Measurements from ENCODE around the gene ADCYAP1R1. TPM values are rescaled to one million over a fixed set of nuclear protein-coding genes. Genes with fewer than 3 reads are reported as not detected.

The ADCYAP1R1 gene
- total RNA-seq, 3 donors from 2014 or later (not counting 1 experiment from before 2014, with no cell fraction given): not detected

DNA sequence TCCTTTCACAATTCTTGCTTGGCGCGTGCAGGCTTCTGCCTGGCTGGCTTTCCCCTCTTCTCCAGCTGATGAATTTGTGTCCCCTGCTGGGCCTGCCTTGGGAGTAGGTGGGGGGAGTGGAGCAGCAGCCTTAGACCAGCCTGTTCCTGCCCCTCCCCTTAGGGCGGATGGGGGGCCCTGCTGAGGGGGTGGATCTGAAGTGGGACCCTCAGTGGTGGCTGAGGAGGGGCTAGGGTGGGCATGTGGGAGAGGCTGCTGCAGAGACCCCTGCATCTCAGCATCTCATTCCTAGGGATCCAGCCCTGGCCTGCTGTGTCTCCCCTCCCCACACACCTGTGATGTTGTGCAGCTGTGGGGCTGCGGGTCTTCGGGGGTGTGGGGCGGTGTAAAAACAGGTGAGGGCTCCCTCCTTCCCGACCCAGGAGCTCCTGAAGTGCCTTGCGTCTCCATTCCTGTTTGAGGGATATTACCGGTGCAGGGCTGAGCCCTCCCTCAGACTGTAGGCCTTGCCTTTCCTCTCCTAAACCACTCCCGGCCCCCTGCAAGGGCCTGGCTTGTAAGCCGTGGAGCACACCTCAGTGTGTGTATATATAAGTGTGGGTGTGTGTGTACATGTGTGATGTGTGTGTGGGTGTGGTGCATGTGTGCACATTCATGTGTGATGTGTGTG, 24.7 kb downstream of the ADCYAP1R1 start:
- Histone ChIP-seq H3K27ac (ENCODE audit: low read length) (no peak overlapping the region), H3K9me3 (ENCODE audit: control insufficient read depth, insufficient read depth, low read length) (no peaks in the 10 kb centered on the region), H3K36me3 (ENCODE audit: control insufficient read depth, insufficient read depth, low read length) (no peaks in the 10 kb centered on the region), H3K27me3 (ENCODE audit: control insufficient read depth, insufficient read depth, low read length) (no peaks in the 10 kb centered on the region), H3K4me1 (ENCODE audit: control insufficient read depth, insufficient read depth, low read length) (no peaks in the 10 kb centered on the region), H3K4me3 (ENCODE audit: low read length) (no peak overlapping the region)
- ATAC-seq (peak in 1 of 3 donors; percentile 2), DNase-seq (no peak)
- TF ChIP-seq CTCF (IDR thresholded peaks at IDR 0.05): no peak
- intact Hi-C loops (cut with micrococcal nuclease): no loop called here
- Mint-ChIP-seq H3K4me3 (no peak overlapping the region), H3K27ac (no peak overlapping the region), H3K27me3 (ENCODE audit: low read depth in 2 of 2) (peaks cover 6 to 8% of the 10 kb centered on the region in 2 donors), H3K9me3 (no peaks in the 10 kb centered on the region), H3K4me1 (no peaks in the 10 kb centered on the region), H3K36me3 (no peaks in the 10 kb centered on the region)
- 95% methylated on average over 11 of the region's 11 CpGs for WGBS (ENCODE audit: insufficient coverage)

DNA sequence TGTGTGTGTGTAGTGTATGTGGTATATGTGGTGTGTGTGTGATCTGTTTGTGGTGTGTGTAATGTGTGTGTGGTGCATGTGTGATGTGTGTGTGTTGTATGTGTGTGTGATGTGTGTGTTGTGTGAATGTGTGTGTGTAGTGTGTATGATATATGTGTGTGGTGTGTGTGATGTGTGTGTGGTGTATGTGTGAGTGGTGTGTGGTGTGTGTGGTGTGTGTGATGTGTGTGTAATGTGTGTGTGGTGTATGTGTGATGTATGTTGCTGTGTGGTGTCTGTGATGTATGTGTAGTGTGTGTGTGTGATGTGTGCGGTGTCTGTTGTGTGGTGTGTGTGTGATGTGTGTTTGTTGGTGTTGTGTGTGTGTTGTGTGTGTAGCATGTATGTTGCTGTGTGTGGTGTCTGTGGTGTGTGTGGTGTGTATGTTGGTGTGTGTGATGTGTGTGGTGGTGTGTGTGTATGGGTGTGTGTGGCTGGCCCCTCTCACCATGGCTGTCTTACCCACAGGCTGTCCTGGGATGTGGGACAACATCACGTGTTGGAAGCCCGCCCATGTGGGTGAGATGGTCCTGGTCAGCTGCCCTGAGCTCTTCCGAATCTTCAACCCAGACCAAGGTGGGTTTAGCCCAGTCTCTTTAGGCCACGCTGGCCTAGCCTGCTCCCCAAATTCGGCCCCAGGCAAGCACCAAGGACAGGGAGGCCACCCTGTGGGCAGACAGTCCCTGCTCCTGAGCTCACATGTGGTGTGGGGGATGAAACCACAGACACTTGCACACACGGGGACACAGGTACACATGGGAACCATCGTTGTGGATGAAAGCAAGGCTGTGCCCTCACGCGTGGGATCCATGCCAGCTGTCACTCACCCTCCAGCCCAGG, 25.6 kb downstream of the ADCYAP1R1 start:
- no peaks in the 10 kb centered on the region for H3K9me3 Mint-ChIP-seq
- no peaks in the 10 kb centered on the region for H3K36me3 Mint-ChIP-seq
- Histone ChIP-seq H3K4me3 (ENCODE audit: low read length) (no peak overlapping the region), H3K27me3 (ENCODE audit: control insufficient read depth, insufficient read depth, low read length) (no peaks in the 10 kb centered on the region), H3K36me3 (ENCODE audit: control insufficient read depth, insufficient read depth, low read length) (no peaks in the 10 kb centered on the region), H3K27ac (ENCODE audit: low read length) (no peak overlapping the region), H3K9me3 (ENCODE audit: control insufficient read depth, insufficient read depth, low read length) (no peaks in the 10 kb centered on the region), H3K4me1 (ENCODE audit: control insufficient read depth, insufficient read depth, low read length) (no peaks in the 10 kb centered on the region)
- H3K4me3 Mint-ChIP-seq: no peak overlapping the region
- no peak for TF ChIP-seq CTCF (IDR thresholded peaks at IDR 0.05)
- H3K27me3 Mint-ChIP-seq (ENCODE audit: low read depth in 2 of 2): peaks cover 8 to 9% of the 10 kb centered on the region in 2 donors
- no peak overlapping the region for H3K27ac Mint-ChIP-seq
- ATAC-seq (no peak), DNase-seq (no peak)
- intact Hi-C loops (cut with micrococcal nuclease): no loop called here
- 83% methylated on average over 10 of the region's 10 CpGs for WGBS (ENCODE audit: insufficient coverage)
- no peaks in the 10 kb centered on the region for H3K4me1 Mint-ChIP-seq

DNA sequence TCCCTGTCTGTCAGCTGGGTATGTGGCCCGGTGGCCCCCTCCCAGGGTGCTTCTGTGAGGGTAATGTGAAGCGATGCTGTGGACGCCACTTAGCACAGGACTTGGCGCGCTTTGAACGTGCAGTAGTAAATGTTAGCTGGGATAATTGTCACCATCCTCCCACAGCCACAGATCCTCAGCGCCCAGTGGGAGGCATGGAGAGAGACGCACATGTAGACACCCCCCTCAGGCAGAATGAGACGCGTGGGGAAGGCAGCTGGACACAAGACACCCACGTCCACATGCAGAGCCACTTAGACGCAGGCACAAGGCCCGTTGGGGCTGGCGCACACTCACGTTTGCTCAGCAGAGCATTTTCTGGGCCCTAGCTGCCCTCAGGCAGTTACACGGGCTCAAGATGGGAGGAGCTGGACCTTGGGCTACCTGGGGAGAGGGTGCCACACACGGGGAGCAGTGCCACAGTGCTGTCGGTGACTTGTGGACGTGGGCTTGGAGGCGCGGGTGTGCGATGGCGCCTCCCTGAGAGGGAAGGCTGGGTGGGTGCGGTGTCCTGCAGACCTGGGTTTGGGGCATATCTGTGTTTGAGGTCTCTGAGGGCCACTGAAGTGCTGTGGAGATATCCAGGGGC, 26.4 kb downstream of the ADCYAP1R1 start:
- 87% methylated on average over 24 of the region's 24 CpGs for WGBS (ENCODE audit: insufficient coverage)
- Mint-ChIP-seq H3K9me3 (no peaks in the 10 kb centered on the region), H3K27me3 (ENCODE audit: low read depth in 2 of 2) (peaks cover 8 to 9% of the 10 kb centered on the region in 2 donors), H3K36me3 (no peaks in the 10 kb centered on the region), H3K4me3 (no peak overlapping the region), H3K4me1 (no peaks in the 10 kb centered on the region), H3K27ac (no peak overlapping the region)
- ATAC-seq (no peak), DNase-seq (no peak)
- H3K4me3 ChIP-seq (ENCODE audit: low read length): no peak overlapping the region
- H3K36me3 ChIP-seq (ENCODE audit: control insufficient read depth, insufficient read depth, low read length): no peaks in the 10 kb centered on the region
- no peaks in the 10 kb centered on the region for H3K4me1 ChIP-seq (ENCODE audit: control insufficient read depth, insufficient read depth, low read length)
- TF ChIP-seq CTCF (IDR thresholded peaks at IDR 0.05): no peak
- no peaks in the 10 kb centered on the region for H3K9me3 ChIP-seq (ENCODE audit: control insufficient read depth, insufficient read depth, low read length)
- no peak overlapping the region for H3K27ac ChIP-seq (ENCODE audit: low read length)
- no peaks in the 10 kb centered on the region for H3K27me3 ChIP-seq (ENCODE audit: control insufficient read depth, insufficient read depth, low read length)
- intact Hi-C loops (cut with micrococcal nuclease): no loop called here

Measured in natural killer cell (primary cell).